Left ventricle myocardium inferior (tissue), 1 donor: ENCODE data around the gene SCP2D1. TPM values are rescaled to one million over a fixed set of nuclear protein-coding genes. Genes with fewer than 3 reads are reported as not detected.

Source experiments
- DNase-seq: peaks from one replicate; pipeline ENCODE4 v3.0.0-alpha.2; 2020
- H3K27ac ChIP-seq: fragments of 200-600 bp; replicated peaks from 2 replicates; pipeline ENCODE4 v1.8.0; 2021
- H3K27me3 ChIP-seq: fragments of 200-600 bp; 2 replicates; pipeline ENCODE4 v1.8.0; 2021; ENCODE audit warnings: low read depth
- H3K36me3 ChIP-seq: fragments of 200-600 bp; 2 replicates; pipeline ENCODE4 v1.8.0; 2021
- H3K4me1 ChIP-seq: fragments of 200-600 bp; 2 replicates; pipeline ENCODE4 v1.8.0; 2021
- H3K4me3 ChIP-seq: fragments of 200-600 bp; 2 replicates; pipeline ENCODE4 v1.8.0; 2021; ENCODE audit warnings: mild to moderate bottlenecking, moderate library complexity
- H3K9me3 ChIP-seq: fragments of 200-600 bp; replicated peaks from 2 replicates; pipeline ENCODE4 v1.8.0; 2021
- intact Hi-C: fragments of 100-400 bp; cut with micrococcal nuclease; formaldehyde crosslinking; loops from one replicate; pipeline ENCODE4 v1.11.0; 2022
- total RNA-seq: library from RNA; stranded (reverse); fragmentation: NEBNext Ultra II Directional; extraction: Animal tissue kit (Norgen Biotek cat#: 25700); gene quantifications from one replicate; pipeline ENCODE4 v1.2.1, GENCODE V29; 2021
- TF ChIP-seq, protein P1 (sequence below): fragments of 200-600 bp; IDR thresholded peaks from 2 replicates; pipeline ENCODE4 v1.8.0; 2021; ENCODE audit warnings: antibody characterized with exemption, mild to moderate bottlenecking, borderline replicate concordance
- donor health status: DM: no; HTN: yes; CAD: no; lungs with severe emphysema.

Gene SCP2D1
- total RNA-seq, 1 donor from 2014 or later, result not detected

DNA sequence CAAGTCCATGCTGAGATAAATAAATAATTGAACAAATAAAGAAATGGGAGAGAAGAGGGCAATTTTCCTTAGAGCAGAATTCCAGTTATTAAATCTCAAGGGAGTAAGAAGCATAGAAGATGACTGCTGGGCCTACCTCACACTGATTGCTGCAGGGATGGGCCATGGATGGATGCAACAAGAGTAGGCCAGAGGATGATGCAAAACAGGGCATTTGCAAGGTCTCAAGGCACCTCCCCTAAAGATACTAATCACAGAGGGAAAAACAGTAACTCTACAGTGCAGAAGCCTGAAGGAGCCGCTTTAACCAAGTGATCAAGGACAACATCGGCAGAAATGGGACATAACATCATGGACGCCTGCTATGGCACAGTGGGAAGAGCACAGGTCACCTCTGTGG lies 1.7 kb upstream of the SCP2D1 start:
- Histone ChIP-seq H3K36me3 (no peaks in the 10 kb centered on the region), H3K4me3 (no peak overlapping the region), H3K4me1 (no peaks in the 10 kb centered on the region), H3K27me3 (peaks cover 3% of the 10 kb centered on the region), H3K9me3 (no peaks in the 10 kb centered on the region), H3K27ac (no peak overlapping the region)
- DNase-seq, result no peak
- TF ChIP-seq, protein P1, sequence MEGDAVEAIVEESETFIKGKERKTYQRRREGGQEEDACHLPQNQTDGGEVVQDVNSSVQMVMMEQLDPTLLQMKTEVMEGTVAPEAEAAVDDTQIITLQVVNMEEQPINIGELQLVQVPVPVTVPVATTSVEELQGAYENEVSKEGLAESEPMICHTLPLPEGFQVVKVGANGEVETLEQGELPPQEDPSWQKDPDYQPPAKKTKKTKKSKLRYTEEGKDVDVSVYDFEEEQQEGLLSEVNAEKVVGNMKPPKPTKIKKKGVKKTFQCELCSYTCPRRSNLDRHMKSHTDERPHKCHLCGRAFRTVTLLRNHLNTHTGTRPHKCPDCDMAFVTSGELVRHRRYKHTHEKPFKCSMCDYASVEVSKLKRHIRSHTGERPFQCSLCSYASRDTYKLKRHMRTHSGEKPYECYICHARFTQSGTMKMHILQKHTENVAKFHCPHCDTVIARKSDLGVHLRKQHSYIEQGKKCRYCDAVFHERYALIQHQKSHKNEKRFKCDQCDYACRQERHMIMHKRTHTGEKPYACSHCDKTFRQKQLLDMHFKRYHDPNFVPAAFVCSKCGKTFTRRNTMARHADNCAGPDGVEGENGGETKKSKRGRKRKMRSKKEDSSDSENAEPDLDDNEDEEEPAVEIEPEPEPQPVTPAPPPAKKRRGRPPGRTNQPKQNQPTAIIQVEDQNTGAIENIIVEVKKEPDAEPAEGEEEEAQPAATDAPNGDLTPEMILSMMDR, result no peak
- intact Hi-C loops, result no loop called here

DNA sequence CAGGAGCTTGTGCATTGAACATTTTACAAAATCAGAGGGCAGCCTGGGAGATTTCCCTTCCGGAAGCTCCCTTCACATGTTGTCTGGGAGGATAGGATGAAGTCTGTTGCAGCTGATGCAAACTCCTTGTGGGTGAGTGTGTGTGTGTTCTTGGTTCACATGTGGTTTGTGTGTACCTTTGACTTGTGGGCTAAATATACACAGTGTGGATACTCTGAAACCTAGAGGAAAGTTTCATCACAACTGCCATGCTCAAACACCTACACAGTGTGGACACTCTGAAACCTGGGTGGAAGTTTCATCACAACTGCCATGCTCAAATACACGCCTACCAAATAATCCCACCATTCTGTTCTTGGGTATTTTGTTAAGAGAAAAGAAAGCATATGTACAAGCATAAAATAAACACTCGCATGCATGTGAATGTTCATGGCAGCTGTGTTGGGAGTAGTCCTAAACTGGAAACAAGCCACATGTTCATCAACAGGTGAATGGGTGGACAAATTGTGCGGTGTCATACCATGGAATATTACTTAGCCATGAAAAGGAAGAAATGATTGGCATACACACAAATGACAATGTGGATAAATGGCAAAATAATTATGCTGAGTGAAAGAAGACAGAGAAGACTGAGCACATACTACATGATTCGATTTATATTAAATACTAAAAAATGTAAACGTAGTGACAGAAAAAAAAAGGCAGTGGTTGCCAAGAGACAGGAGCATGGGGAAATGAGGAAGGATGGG lies 1.8 kb downstream of the SCP2D1 start:
- TF ChIP-seq, protein P1, result no peak
- intact Hi-C loops, result no loop called here
- Histone ChIP-seq H3K27me3 (peaks cover 3% of the 10 kb centered on the region), H3K4me1 (no peaks in the 10 kb centered on the region), H3K4me3 (no peak overlapping the region), H3K9me3 (peaks cover 9% of the 10 kb centered on the region), H3K27ac (no peak overlapping the region), H3K36me3 (no peaks in the 10 kb centered on the region)
- DNase-seq, result no peak

DNA sequence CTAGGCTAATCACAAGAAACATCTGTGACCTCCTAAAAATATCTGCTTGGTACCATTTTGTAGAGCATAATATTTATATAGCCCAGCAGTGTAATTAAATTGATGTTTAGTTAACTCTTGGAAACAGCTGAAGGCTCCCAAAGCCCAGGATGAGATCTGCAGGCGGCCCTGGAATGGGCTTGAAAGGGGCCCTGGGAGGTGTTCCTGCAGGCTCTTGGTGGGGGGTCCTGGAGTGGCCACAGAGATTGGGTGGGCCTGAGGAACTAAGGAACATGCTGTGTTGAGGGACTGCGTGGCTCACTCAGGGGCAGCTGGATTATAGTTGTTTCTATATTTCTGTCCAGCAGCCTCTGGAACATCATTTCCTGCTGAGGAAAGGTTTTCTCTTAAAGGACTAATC lies 9.2 kb downstream of the SCP2D1 start:
- intact Hi-C loops, result no loop called here
- no peaks in the 10 kb centered on the region for H3K36me3 ChIP-seq
- TF ChIP-seq, protein P1, result no peak
- peaks cover 9% of the 10 kb centered on the region for H3K9me3 ChIP-seq
- H3K27ac ChIP-seq, result no peak overlapping the region
- H3K4me1 ChIP-seq, result no peaks in the 10 kb centered on the region
- no peaks in the 10 kb centered on the region for H3K27me3 ChIP-seq
- no peak for DNase-seq
- no peak overlapping the region for H3K4me3 ChIP-seq

DNA sequence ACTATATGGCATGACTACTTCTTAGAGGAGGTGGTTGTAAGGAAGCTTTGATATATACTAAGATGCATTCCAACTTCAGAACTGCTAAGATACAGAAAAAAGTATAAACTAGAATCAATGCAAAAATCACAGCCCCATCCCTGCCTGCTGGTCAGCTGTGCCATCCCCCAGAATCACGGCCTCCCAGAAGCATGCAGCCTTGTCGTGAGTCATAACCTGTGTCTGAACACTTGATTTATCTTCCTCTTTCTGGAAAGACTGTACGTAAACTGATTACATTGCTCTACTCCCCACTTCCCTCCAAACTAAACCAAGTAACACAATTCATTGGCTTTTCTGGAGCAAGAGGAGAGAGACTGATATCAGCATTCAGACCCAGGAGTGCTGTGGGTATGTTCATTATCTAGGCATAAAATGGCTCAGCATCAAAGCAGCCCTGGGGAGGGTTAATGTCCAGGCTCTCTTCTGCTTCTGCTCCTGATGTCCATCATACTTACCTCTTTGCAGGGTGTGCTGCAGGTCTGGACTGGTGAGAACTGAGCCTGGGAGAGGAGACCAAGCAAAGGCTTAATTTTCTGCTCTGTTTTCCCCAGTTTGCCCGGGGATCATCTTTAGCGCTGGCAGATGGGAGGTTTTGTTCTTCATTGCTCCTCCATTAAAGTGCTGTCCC lies 18.4 kb downstream of the SCP2D1 start:
- intact Hi-C loops, result no loop called here
- Histone ChIP-seq H3K27me3 (no peaks in the 10 kb centered on the region), H3K9me3 (no peaks in the 10 kb centered on the region), H3K36me3 (no peaks in the 10 kb centered on the region), H3K27ac (no peak overlapping the region), H3K4me1 (no peaks in the 10 kb centered on the region), H3K4me3 (no peak overlapping the region)
- TF ChIP-seq, protein P1, result no peak
- DNase-seq, result no peak

DNA sequence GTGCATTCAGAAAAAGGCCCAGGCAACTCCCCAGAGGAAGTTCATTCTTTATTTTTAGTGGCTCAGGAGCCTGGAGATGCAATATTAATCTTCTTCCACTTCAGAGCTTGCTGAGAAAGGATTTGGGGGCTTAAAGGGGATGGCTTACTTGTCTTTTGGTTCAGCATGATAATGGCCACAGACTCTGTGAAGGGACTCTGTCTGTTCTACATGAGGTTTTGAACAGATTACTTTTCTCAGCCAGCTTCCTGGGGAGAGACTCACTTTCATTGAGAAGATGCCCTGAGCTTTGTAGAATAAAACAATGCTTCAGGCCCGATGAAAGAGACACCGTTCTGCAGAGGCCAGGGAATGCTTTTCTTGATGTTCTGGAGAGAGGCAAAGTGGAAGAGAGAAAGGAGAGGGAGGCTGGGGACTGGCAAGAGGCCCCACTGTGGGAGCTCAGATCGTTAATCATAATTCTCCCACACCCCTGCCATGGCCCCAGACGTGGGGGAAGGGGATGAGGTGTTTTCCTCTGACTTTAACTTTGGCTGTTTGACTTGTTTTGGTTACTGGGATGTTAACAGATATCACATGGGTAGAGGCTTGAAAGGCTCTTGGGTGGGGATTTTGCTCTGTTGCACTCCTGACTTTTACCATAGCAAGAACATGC lies 19.1 kb downstream of the SCP2D1 start:
- no peak overlapping the region for H3K27ac ChIP-seq
- intact Hi-C loops, result no loop called here

More for the DNA sequence above, 19.1 kb downstream of the SCP2D1 start:
- Histone ChIP-seq H3K36me3 (no peaks in the 10 kb centered on the region), H3K4me1 (no peaks in the 10 kb centered on the region), H3K4me3 (no peak overlapping the region), H3K9me3 (no peaks in the 10 kb centered on the region), H3K27me3 (no peaks in the 10 kb centered on the region)
- no peak for DNase-seq
- TF ChIP-seq, protein P1, result no peak
